Bronchial epithelial cell (primary cell): ENCODE measurements around the gene TFDP1. TPM values are rescaled to one million over a fixed set of nuclear protein-coding genes. Genes with fewer than 3 reads are reported as not detected.

Experiments used
- DNase-seq: peaks from one replicate; pipeline ENCODE4 v3.0.0-alpha.2; 2010; ENCODE audit warnings: low read depth
- FAIRE-seq: peaks from 2 replicates; lab custom pipeline; 2011; peaks lifted over from hg19 to GRCh38; lab: Jason Lieb, UNC
- H3K27me3 ChIP-seq: 2 replicates; pipeline ENCODE4 v1.5.1; 2011; ENCODE audit warnings: low read length; ENCODE audit not compliant: control insufficient read depth, insufficient read depth
- H3K36me3 ChIP-seq: 2 replicates; pipeline ENCODE4 v1.5.1; 2011; ENCODE audit warnings: low read length; ENCODE audit not compliant: control insufficient read depth, insufficient read depth
- H3K4me3 ChIP-seq: 2 replicates; pipeline ENCODE4 v1.5.1; 2011; ENCODE audit warnings: mild to moderate bottlenecking, low read depth, low read length, control low read depth
- CTCF ChIP-seq: IDR thresholded peaks from 2 replicates; pipeline ENCODE4 v1.5.1; 2011; ENCODE audit warnings: mild to moderate bottlenecking, moderate library complexity, low read length, control low read depth, inconsistent platforms; ENCODE audit not compliant: insufficient read depth, severe bottlenecking
- total RNA-seq: library from RNA; depleted of rRNA; stranded (reverse); fragments of >200 nt; gene quantifications from 2 replicates; pipeline ENCODE4 v1.2.1, GENCODE V29; 2014

The TFDP1 gene
- total RNA-seq, 1 donor from 2014 or later, result 32.6 TPM

GRCh38 chr13:113656831-113657671 lies 72.5 kb downstream of the TFDP1 start:
- Histone ChIP-seq H3K36me3 (no peaks in the 10 kb centered on the region), H3K4me3 (no peak overlapping the region), H3K27me3 (peaks cover 2% of the 10 kb centered on the region)
- DNase-seq (no peak), FAIRE-seq (no peak)
- TF ChIP-seq CTCF, result no peak

GRCh38 chr13:113657851-113658741 lies 73.5 kb downstream of the TFDP1 start, which contains the start of gene ATP4B:
Gene ATP4B (minus strand): TSS chr13:113658198. CDS start chr13:113658144, 54 bp downstream.
- no peak for TF ChIP-seq CTCF
- DNase-seq (no peak), FAIRE-seq (no peak)
- Histone ChIP-seq H3K4me3 (no peak within 1 kb of the TSS), H3K36me3 (no peaks in the 10 kb centered on the region), H3K27me3 (peaks cover 2% of the 10 kb centered on the region)

DNA sequence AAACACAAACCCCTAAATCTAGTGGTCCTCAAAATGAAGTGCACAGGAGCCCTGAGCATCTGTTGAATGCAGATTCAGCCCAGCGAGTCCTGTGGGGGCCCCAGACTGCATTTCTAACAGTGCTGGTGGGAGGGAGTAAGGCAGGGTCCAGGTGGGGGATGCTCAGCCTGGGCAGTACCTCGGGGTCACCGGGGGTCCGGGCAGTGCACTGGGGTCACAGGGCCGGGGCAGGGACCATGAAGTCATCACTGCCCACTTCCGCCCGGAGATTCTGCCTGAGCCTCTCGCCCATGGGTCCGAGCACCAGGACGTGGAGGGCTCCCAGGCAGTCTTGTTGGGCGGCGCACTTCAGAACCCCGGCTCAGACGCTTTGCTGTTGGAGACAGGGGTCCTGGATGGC lies 74.3 kb downstream of the TFDP1 start:
- TF ChIP-seq CTCF, result no peak
- Histone ChIP-seq H3K36me3 (no peaks in the 10 kb centered on the region), H3K27me3 (peaks cover 2% of the 10 kb centered on the region), H3K4me3 (no peak overlapping the region)
- DNase-seq (no peak), FAIRE-seq (no peak)

DNA sequence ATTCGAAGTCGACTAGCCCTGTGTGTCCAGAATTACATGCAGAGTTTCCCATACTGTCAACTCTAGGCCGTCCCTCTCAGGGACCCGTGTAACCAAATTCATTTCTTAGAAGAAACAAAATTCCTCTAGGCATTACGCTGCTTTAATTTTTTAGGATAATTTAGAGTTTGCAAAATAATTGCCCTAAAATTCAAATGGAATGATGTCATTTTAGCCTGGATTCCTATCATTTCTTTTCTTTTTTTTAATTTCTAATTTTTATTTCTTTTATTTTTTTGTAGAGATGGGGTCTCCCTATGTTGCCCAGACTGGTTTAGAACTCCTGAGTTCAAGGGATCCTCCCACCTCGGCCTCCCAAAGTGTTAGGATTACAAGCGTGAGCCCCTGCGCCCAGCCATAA lies 74.8 kb downstream of the TFDP1 start:
- TF ChIP-seq CTCF, result no peak
- H3K36me3 ChIP-seq, result no peaks in the 10 kb centered on the region
- H3K27me3 ChIP-seq, result peaks cover 2% of the 10 kb centered on the region
- H3K4me3 ChIP-seq, result no peak overlapping the region
- FAIRE-seq (no peak), DNase-seq (no peak)

DNA sequence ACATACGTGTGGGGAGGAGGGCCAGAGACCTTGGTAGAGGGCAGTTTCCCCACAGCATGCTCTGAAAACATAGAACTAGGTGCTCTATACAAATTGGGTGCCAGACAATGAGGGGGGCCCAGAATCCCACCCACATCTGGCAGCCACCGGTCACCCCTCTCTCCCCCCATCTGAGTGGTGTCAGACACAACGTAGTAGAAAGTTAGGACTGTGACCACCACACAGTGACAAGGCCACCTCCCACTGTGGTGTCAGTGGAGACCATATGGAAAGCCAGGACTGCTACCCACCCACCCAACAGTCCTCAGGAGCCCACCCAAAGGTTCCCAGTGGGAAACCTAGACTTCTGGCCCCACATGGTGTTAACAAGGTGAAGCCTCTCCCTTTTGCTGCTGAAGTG lies 75.5 kb downstream of the TFDP1 start:
- FAIRE-seq (no peak), DNase-seq (no peak)
- peaks cover 6% of the 10 kb centered on the region for H3K27me3 ChIP-seq
- TF ChIP-seq CTCF, result no peak
- no peak overlapping the region for H3K4me3 ChIP-seq
- no peaks in the 10 kb centered on the region for H3K36me3 ChIP-seq
